NB4 (cell line): ENCODE measurements around the gene ZFP36L2.

ENCODE experiments used
- MYC ChIP-seq: IDR thresholded peaks from 2 replicates; pipeline ENCODE4 v1.6.1; 2011; ENCODE audit warnings: low read depth, low read length
- POLR2A ChIP-seq: IDR thresholded peaks from 2 replicates; pipeline ENCODE4 v1.6.1; 2011; ENCODE audit warnings: mild to moderate bottlenecking; ENCODE audit not compliant: insufficient read length; ENCODE audit errors: extremely low read depth
- TF ChIP-seq, protein P1 (sequence below): IDR thresholded peaks from one replicate; pipeline ENCODE4 v1.5.1; 2012; ENCODE audit warnings: low read depth, low read length
- TF ChIP-seq, protein P2 (sequence below): IDR thresholded peaks from 2 replicates; pipeline ENCODE4 v1.6.1; 2011; ENCODE audit warnings: low read depth, low read length

DNA sequence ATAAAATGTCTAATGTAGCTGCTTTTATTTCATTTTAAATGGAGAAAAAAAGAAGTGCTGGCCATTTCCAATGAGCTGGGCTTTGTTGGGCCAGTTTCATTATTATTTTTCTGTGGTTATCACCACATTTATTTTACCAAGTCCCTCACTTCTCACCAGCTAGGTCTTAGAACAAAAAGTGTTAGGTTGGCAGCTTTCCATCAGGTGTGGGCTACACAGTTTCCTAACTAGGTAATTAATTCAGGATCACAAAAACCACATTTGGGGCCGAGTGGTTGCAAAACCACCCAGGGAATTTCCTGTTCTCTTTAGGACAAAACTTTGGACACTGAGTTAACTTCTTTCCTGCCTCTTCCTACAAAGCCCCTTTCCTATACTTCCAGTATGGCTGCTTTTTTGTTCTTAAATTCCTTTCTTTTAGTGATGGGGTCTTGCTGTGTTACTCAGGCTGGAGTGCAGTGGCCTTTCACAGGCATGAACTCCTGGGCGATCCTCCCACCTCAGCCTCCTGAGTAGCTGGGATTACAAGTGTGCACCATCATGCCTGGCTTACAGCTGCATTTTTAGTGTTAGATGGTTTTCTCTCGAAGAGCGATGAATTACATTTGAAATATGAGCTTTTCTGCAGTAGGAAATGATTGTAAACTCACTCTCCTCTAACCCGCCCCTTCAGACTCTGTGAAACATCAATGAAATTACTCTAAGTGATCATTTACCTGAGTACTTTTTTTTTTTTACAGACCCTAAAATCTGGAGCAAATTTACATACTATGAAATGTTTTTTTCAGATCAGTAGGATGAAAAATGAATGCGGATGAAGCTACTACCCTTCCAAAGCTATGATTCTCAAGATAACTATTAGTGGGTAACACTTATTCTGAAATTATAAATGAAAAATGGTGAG, 2.6 kb upstream of the ZFP36L2 start:
- TF ChIP-seq, protein P1, sequence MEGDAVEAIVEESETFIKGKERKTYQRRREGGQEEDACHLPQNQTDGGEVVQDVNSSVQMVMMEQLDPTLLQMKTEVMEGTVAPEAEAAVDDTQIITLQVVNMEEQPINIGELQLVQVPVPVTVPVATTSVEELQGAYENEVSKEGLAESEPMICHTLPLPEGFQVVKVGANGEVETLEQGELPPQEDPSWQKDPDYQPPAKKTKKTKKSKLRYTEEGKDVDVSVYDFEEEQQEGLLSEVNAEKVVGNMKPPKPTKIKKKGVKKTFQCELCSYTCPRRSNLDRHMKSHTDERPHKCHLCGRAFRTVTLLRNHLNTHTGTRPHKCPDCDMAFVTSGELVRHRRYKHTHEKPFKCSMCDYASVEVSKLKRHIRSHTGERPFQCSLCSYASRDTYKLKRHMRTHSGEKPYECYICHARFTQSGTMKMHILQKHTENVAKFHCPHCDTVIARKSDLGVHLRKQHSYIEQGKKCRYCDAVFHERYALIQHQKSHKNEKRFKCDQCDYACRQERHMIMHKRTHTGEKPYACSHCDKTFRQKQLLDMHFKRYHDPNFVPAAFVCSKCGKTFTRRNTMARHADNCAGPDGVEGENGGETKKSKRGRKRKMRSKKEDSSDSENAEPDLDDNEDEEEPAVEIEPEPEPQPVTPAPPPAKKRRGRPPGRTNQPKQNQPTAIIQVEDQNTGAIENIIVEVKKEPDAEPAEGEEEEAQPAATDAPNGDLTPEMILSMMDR: no peak
- TF ChIP-seq POLR2A: no peak
- TF ChIP-seq MYC: no peak
- TF ChIP-seq, protein P2, sequence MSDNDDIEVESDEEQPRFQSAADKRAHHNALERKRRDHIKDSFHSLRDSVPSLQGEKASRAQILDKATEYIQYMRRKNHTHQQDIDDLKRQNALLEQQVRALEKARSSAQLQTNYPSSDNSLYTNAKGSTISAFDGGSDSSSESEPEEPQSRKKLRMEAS: no peak
